Endodermal cell (in vitro differentiated cells): ENCODE results near the gene FAM43A. TPM values are rescaled to one million over a fixed set of nuclear protein-coding genes. Genes with fewer than 3 reads are reported as not detected.

Source experiments
- DNase-seq: peaks from one replicate; pipeline ENCODE4 v3.0.0-alpha.2; 2017
- H3K27ac ChIP-seq: 2 replicates; pipeline ENCODE4 v1.5.1; 2013; ENCODE audit warnings: mild to moderate bottlenecking, low read depth, low read length, moderate library complexity
- H3K27me3 ChIP-seq: 2 replicates; pipeline ENCODE4 v1.6.1; 2013; ENCODE audit warnings: mild to moderate bottlenecking, low read length, moderate library complexity; ENCODE audit not compliant: insufficient read depth, control insufficient read depth, poor library complexity, severe bottlenecking
- H3K36me3 ChIP-seq: 2 replicates; pipeline ENCODE4 v1.7.0; 2013; ENCODE audit warnings: mild to moderate bottlenecking, low read length, moderate library complexity; ENCODE audit not compliant: control insufficient read depth, insufficient read depth
- H3K4me1 ChIP-seq: one replicate; pipeline ENCODE4 v1.7.0; 2013; ENCODE audit warnings: low read length; ENCODE audit not compliant: control insufficient read depth, insufficient read depth
- H3K4me3 ChIP-seq: 2 replicates; pipeline ENCODE4 v1.5.1; 2013; ENCODE audit warnings: mild to moderate bottlenecking, low read length, moderate library complexity
- H3K9ac ChIP-seq: 2 replicates; pipeline ENCODE4 v1.6.1; 2013; ENCODE audit warnings: mild to moderate bottlenecking, low read length, moderate library complexity; ENCODE audit not compliant: poor library complexity, severe bottlenecking; ENCODE audit errors: extremely low read depth
- H3K9me3 ChIP-seq: 2 replicates; pipeline ENCODE4 v1.6.1; 2013; ENCODE audit warnings: mild to moderate bottlenecking, low read length, moderate library complexity; ENCODE audit not compliant: control insufficient read depth
- H3K27ac Mint-ChIP-seq: 2 replicates; pipeline ENCODE4 v1.8.0; 2020; ENCODE audit warnings: mixed read lengths
- H3K27me3 Mint-ChIP-seq: 2 replicates; pipeline ENCODE4 v1.8.0; 2021; ENCODE audit warnings: mild to moderate bottlenecking, mixed read lengths; ENCODE audit not compliant: insufficient read depth
- H3K36me3 Mint-ChIP-seq: 2 replicates; pipeline ENCODE4 v1.8.0; 2020; ENCODE audit warnings: low read depth, mixed read lengths
- H3K4me1 Mint-ChIP-seq: 2 replicates; pipeline ENCODE4 v1.8.0; 2020; ENCODE audit warnings: mixed read lengths
- H3K4me3 Mint-ChIP-seq: 2 replicates; pipeline ENCODE4 v1.8.0; 2020; ENCODE audit warnings: mild to moderate bottlenecking, moderate library complexity, mixed read lengths
- H3K9me3 Mint-ChIP-seq: 2 replicates; pipeline ENCODE4 v1.8.0; 2020; ENCODE audit warnings: mild to moderate bottlenecking, mixed read lengths
- CTCF ChIP-seq: fragments of 200-600 bp; sonication (generic); conservative IDR thresholded peaks from 2 replicates; pipeline ENCODE4 v1.5.0; 2021; ENCODE audit warnings: antibody characterized with exemption, mild to moderate bottlenecking
- WGBS, 2 experiments: methylation state at CpG; one replicate each; pipeline versions ENCODE4 v1.1.5 to v1.1.7; 2013; ENCODE audit warnings: missing lambda C conversion rate in 2 of 2, mixed read lengths in 1 of 2; ENCODE audit not compliant: insufficient coverage in 1 of 2, insufficient read length in 1 of 2; 5-methylcytosine and 5-hydroxymethylcytosine counted together
- total RNA-seq, 2 donors: library from RNA; stranded (reverse); fragmentation: NEBNext Ultra II Directional in 1 of 2; extraction: Animal tissue kit (Norgen Biotek cat#: 25700) in 1 of 2; gene quantifications; 2 replicates in 1 of 2; 3 replicates in 1 of 2; pipeline ENCODE4 v1.2.1, GENCODE V29; 2021

FAM43A gene
- total RNA-seq, 2 donors from 2014 or later, result 0.58 to 4.4 TPM

- H3K36me3 ChIP-seq, result no peaks in the 10 kb centered on the region
- Mint-ChIP-seq H3K4me1 (peaks cover 7% of the 10 kb centered on the region), H3K27me3 (peaks cover 27% of the 10 kb centered on the region), H3K4me3 (no peak overlapping the region), H3K27ac (no peak overlapping the region), H3K36me3 (no peaks in the 10 kb centered on the region), H3K9me3 (no peaks in the 10 kb centered on the region)
- WGBS, 2 experiments, result 64 to 67% methylated on average over 10 to 14 of the region's 14 CpGs
- H3K27me3 ChIP-seq, result peaks cover 35% of the 10 kb centered on the region
- H3K4me3 ChIP-seq, result no peak overlapping the region
- H3K4me1 ChIP-seq, result no peaks in the 10 kb centered on the region
- DNase-seq, result peak; percentile 93
- H3K9me3 ChIP-seq, result no peaks in the 10 kb centered on the region
- H3K9ac ChIP-seq, result no peak overlapping the region
- peak; percentile 96 for TF ChIP-seq CTCF
- H3K27ac ChIP-seq, result no peak overlapping the region
These were observed 2.9 kb upstream of the FAM43A start for GRCh38 chr3:194682694-194683310.

GRCh38 chr3:194683380-194683779 lies 2.3 kb upstream of the FAM43A start:
- Mint-ChIP-seq H3K27me3 (peaks cover 26% of the 10 kb centered on the region), H3K4me3 (no peak overlapping the region), H3K4me1 (peaks cover 8% of the 10 kb centered on the region), H3K36me3 (no peaks in the 10 kb centered on the region), H3K9me3 (no peaks in the 10 kb centered on the region), H3K27ac (no peak overlapping the region)
- Histone ChIP-seq H3K4me3 (no peak overlapping the region), H3K36me3 (no peaks in the 10 kb centered on the region), H3K27ac (no peak overlapping the region), H3K9ac (no peak overlapping the region), H3K4me1 (no peaks in the 10 kb centered on the region), H3K9me3 (no peaks in the 10 kb centered on the region), H3K27me3 (peaks cover 35% of the 10 kb centered on the region)
- 84 to 100% methylated on average over 1 to 2 of the region's 2 CpGs for WGBS, 2 experiments
- no peak for DNase-seq
- TF ChIP-seq CTCF, result no peak

- 69 to 72% methylated on average over 5 to 13 of the region's 13 CpGs for WGBS, 2 experiments
- no peaks in the 10 kb centered on the region for H3K9me3 Mint-ChIP-seq
- H3K36me3 Mint-ChIP-seq, result no peaks in the 10 kb centered on the region
These were observed 492 bp upstream of the FAM43A start for GRCh38 chr3:194685065-194685717.

More at GRCh38 chr3:194685065-194685717, 492 bp upstream of the FAM43A start:
- Histone ChIP-seq H3K9ac (no peak overlapping the region), H3K4me1 (peaks cover 10% of the 10 kb centered on the region), H3K4me3 (peak overlapping the region; percentile 83), H3K27ac (no peak overlapping the region), H3K36me3 (no peaks in the 10 kb centered on the region), H3K27me3 (peaks cover 35% of the 10 kb centered on the region), H3K9me3 (no peaks in the 10 kb centered on the region)
- H3K4me3 Mint-ChIP-seq, result peak overlapping the region; percentile 70
- DNase-seq, result no peak
- peaks cover 26% of the 10 kb centered on the region for H3K27me3 Mint-ChIP-seq
- no peak overlapping the region for H3K27ac Mint-ChIP-seq
- H3K4me1 Mint-ChIP-seq, result peaks cover 23% of the 10 kb centered on the region
- no peak for TF ChIP-seq CTCF
